MCF 10A (cell line): Measurements from ENCODE around the gene OPCML. TPM values are rescaled to one million over a fixed set of nuclear protein-coding genes. Genes with fewer than 3 reads are reported as not detected.

Experiments
- BruUV-seq: library from RNA; stranded (reverse); fragments of 400-500 nt; replicated peaks from 2 replicates; lab custom pipeline; 2021; lab: Mats Ljungman, UMichigan
- CTCF ChIA-PET: fragments of 300-600 bp; sonication (Branson Sonifier 250); formaldehyde crosslinking; extraction: SDS; loops from one replicate; lab custom pipeline; 2021; ENCODE audit warnings: antibody characterized with exemption, inconsistent platforms; lab: Yijun Ruan, JAX
- POLR2A ChIA-PET: fragments of 300-600, 350-650 bp; sonication (Branson Sonifier 250); formaldehyde crosslinking; extraction: SDS; loops from one replicate; lab custom pipeline; 2020; ENCODE audit warnings: antibody characterized with exemption, inconsistent platforms; lab: Yijun Ruan, JAX
- DNase-seq: peaks from one replicate; pipeline ENCODE4 v3.0.0-alpha.2; 2018; ENCODE audit not compliant: unreplicated experiment
- H3K27ac Mint-ChIP-seq: one replicate; pipeline ENCODE4 v1.8.0; 2022; ENCODE audit warnings: mild to moderate bottlenecking, low read depth, mixed read lengths; ENCODE audit not compliant: unreplicated experiment
- H3K27me3 Mint-ChIP-seq: one replicate; pipeline ENCODE4 v1.8.0; 2022; ENCODE audit warnings: mixed read lengths; ENCODE audit not compliant: insufficient read depth, unreplicated experiment
- H3K36me3 Mint-ChIP-seq: one replicate; pipeline ENCODE4 v1.8.0; 2022; ENCODE audit warnings: mild to moderate bottlenecking, moderate library complexity, mixed read lengths; ENCODE audit not compliant: insufficient read depth, unreplicated experiment
- H3K4me1 Mint-ChIP-seq: one replicate; pipeline ENCODE4 v1.8.0; 2022; ENCODE audit warnings: mixed read lengths; ENCODE audit not compliant: insufficient read depth, unreplicated experiment
- H3K4me3 Mint-ChIP-seq: one replicate; pipeline ENCODE4 v1.8.0; 2022; ENCODE audit warnings: mild to moderate bottlenecking, moderate library complexity, mixed read lengths; ENCODE audit not compliant: unreplicated experiment
- H3K9me3 Mint-ChIP-seq: one replicate; pipeline ENCODE4 v1.8.0; 2022; ENCODE audit warnings: mixed read lengths; ENCODE audit not compliant: unreplicated experiment
- CTCF ChIP-seq: fragments of 200-600 bp; IDR thresholded peaks from one replicate; pipeline ENCODE4 v1.8.0; 2022; ENCODE audit warnings: antibody characterized with exemption, mild to moderate bottlenecking; ENCODE audit not compliant: unreplicated experiment
- intact Hi-C: fragments of 100-400 bp; cut with micrococcal nuclease; formaldehyde crosslinking; loops from 2 replicates; pipeline ENCODE4 v1.14.1; 2022
- total RNA-seq: library from RNA; stranded (reverse); gene quantifications from 2 replicates; pipeline ENCODE4 v1.2.3, GENCODE V29; 2022

The OPCML gene
- total RNA-seq, 1 experiment from 2014 or later, result not detected

DNA sequence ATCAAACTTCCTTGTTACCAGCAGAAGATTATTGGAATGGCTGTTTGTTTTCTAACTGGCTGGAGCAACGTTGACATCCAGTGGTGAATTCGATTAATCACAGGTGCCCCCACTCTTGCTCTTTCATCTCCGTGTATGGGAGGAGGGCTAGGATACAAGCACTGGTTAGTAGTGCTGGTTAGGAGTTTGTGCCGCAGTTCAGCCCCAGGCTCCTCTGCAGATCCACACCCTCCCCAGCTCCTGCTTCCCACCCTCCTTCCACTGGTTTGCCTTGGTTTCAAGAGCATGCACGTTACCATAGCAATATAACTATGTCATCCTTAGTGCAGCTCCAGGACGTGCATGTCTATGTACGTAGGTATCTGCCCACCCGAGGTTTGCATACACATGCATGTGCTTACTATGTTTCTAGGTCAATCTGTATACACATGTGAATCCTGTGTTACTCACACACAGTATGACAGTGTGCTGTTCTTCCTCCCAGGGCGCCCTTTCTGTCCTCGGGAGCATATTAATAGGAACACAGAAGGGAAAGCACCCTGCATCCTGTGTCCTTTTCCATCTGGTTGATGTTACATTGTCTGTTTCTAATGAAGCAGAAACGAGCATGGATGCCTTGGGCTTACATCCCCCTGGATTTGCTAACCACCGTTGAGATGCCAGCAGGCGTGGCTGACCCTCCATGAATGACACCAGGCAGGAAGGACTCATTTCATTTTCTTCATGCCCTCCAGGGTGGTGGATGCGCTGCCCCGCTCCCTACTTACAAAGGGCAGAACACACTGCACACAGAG is 539.3 kb downstream of the OPCML start:
- intact Hi-C loops, result no loop called here
- H3K4me3 Mint-ChIP-seq, result no peak overlapping the region

DNA sequence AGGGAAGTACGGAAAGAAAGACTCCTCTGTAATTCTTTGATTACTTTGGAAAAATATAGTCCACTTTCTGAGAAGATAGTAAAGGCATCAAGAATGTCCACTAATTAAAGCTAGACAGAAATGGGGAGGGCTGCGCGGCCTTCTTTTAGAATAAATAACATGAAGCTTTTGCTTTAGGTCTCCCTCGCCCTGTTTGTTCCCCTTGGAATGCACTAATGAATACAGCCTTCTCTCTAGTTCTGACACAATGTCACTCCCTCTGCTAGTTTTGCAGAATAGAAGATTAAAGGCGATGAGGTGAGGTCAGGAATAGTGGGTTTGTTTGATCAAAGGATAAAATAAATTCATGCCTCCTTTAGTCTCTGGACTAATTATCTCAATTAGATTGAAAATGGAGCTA is 543.9 kb downstream of the OPCML start:
- ChIA-PET POLR2A (no interaction called here), CTCF (interaction anchor here (0.7 to 1.7 kb wide), 2 partner anchors 47 to 141 kb away, joined by 3 to 7 read pairs; no protein-coding TSS in a partner anchor)
- H3K27me3 Mint-ChIP-seq, result no peaks in the 10 kb centered on the region
- no peak overlapping the region for H3K4me3 Mint-ChIP-seq
- H3K4me1 Mint-ChIP-seq, result no peaks in the 10 kb centered on the region
- no peak for DNase-seq
- no peak overlapping the region for H3K27ac Mint-ChIP-seq
- H3K9me3 Mint-ChIP-seq, result peaks cover 55% of the 10 kb centered on the region
- no peaks in the 10 kb centered on the region for H3K36me3 Mint-ChIP-seq
- TF ChIP-seq CTCF, result no peak
- intact Hi-C loops, result no loop called here
- no TSS peak for BruUV-seq

More for the DNA sequence above, 539.3 kb downstream of the OPCML start:
- BruUV-seq, result no TSS peak
- ChIA-PET CTCF (no interaction called here), POLR2A (no interaction called here)
- Mint-ChIP-seq H3K27me3 (no peaks in the 10 kb centered on the region), H3K36me3 (no peaks in the 10 kb centered on the region), H3K9me3 (peaks cover 47% of the 10 kb centered on the region), H3K4me1 (no peaks in the 10 kb centered on the region), H3K27ac (no peak overlapping the region)
- DNase-seq, result no peak
- no peak for TF ChIP-seq CTCF

GRCh38 chr11:132987936-132988335 is 544.4 kb downstream of the OPCML start:
- DNase-seq, result no peak
- H3K27me3 Mint-ChIP-seq, result no peaks in the 10 kb centered on the region
- intact Hi-C loops, result no loop called here
- no peak overlapping the region for H3K27ac Mint-ChIP-seq
- TF ChIP-seq CTCF, result no peak
- BruUV-seq, result no TSS peak
- ChIA-PET POLR2A (no interaction called here), CTCF (interaction anchor here (1.7 kb wide), 1 partner anchor 46 kb away, joined by 7 read pairs; no protein-coding TSS in a partner anchor)
- H3K4me3 Mint-ChIP-seq, result no peak overlapping the region
- no peaks in the 10 kb centered on the region for H3K4me1 Mint-ChIP-seq
- no peaks in the 10 kb centered on the region for H3K36me3 Mint-ChIP-seq
- peaks cover 55% of the 10 kb centered on the region for H3K9me3 Mint-ChIP-seq

DNA sequence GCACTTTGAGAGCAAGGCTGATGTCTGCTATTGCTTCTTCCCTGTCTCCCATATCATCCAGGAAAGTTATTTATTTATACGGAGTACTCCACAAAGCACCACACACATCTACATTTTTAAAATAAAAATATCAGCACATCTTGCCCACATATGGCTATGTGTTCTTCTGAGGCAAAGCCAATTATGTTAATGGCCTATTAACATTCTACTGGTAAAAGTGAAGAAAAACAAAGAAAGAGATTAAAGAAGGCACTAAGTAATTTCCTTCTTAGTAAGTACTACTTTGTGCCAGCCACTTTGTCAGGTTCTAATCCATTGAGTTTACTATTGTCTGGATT is 548.7 kb downstream of the OPCML start:
- CTCF ChIA-PET, result no interaction called here
- BruUV-seq, result no TSS peak
- Mint-ChIP-seq H3K4me3 (no peak overlapping the region), H3K27me3 (no peaks in the 10 kb centered on the region), H3K27ac (no peak overlapping the region), H3K9me3 (peaks cover 35% of the 10 kb centered on the region), H3K4me1 (no peaks in the 10 kb centered on the region), H3K36me3 (no peaks in the 10 kb centered on the region)
- POLR2A ChIA-PET, result no interaction called here
- intact Hi-C loops, result no loop called here
- TF ChIP-seq CTCF, result no peak
- DNase-seq, result no peak
